Neural cell (in vitro differentiated cells): ENCODE data around the gene HSPB2. TPM values are rescaled to one million over a fixed set of nuclear protein-coding genes. Genes with fewer than 3 reads are reported as not detected.

Experiments
- H2AFZ ChIP-seq: fragments of 200-600, 300-800 bp; sonication (generic), shearing (Covaris generic); 2 replicates; pipeline ENCODE4 v1.6.0; 2014; ENCODE audit warnings: low read depth, mild to moderate bottlenecking, antibody characterized with exemption, low read length, moderate library complexity
- H3F3A ChIP-seq: fragments of 200-600 bp; shearing (Covaris generic); 2 replicates; pipeline ENCODE4 v1.6.1; 2016; ENCODE audit warnings: mild to moderate bottlenecking, moderate library complexity, mixed read lengths, antibody characterized with exemption, low read length; ENCODE audit not compliant: insufficient read depth, poor library complexity, severe bottlenecking
- H3K27ac ChIP-seq: fragments of 200-600, 300-800 bp; sonication (generic), shearing (Covaris generic); 2 replicates; pipeline ENCODE4 v1.5.1; 2014; ENCODE audit warnings: mild to moderate bottlenecking, low read length, moderate library complexity
- H3K27me3 ChIP-seq: fragments of 300-800, 200-600 bp; sonication (generic), shearing (Covaris generic); 2 replicates; pipeline ENCODE4 v1.6.0; 2014; ENCODE audit warnings: mild to moderate bottlenecking, low read depth, low read length, moderate library complexity; ENCODE audit not compliant: insufficient read depth
- H3K36me3 ChIP-seq: fragments of 300-800, 200-600 bp; sonication (generic), shearing (Covaris generic); 2 replicates; pipeline ENCODE4 v1.5.1; 2014; ENCODE audit warnings: mild to moderate bottlenecking, antibody characterized with exemption, low read length, moderate library complexity; ENCODE audit not compliant: insufficient read depth
- H3K4me2 ChIP-seq: fragments of 300-800, 200-600 bp; sonication (generic), shearing (Covaris generic); 2 replicates; pipeline ENCODE4 v1.6.0; 2014; ENCODE audit warnings: mild to moderate bottlenecking, low read length
- H3K4me3 ChIP-seq: fragments of 300-800, 200-600 bp; sonication (generic), shearing (Covaris generic); 2 replicates; pipeline ENCODE4 v1.5.1; 2014; ENCODE audit warnings: mild to moderate bottlenecking, low read length, moderate library complexity
- H3K79me2 ChIP-seq: fragments of 200-600 bp; shearing (Covaris generic); replicated peaks from 2 replicates; pipeline ENCODE4 v1.6.0; 2014; ENCODE audit warnings: mild to moderate bottlenecking, low read length, moderate library complexity; ENCODE audit not compliant: insufficient read depth
- H3K9ac ChIP-seq: fragments of 300-800, 200-600 bp; sonication (generic), shearing (Covaris generic); 2 replicates; pipeline ENCODE4 v1.6.1; 2016; ENCODE audit warnings: mild to moderate bottlenecking, low read length, mixed read lengths
- H3K9me2 ChIP-seq: fragments of 200-600 bp; shearing (Covaris generic); 2 replicates; pipeline ENCODE4 v1.6.1; 2016; ENCODE audit warnings: mild to moderate bottlenecking, low read length, mixed read lengths; ENCODE audit not compliant: insufficient read depth
- H3K9me3 ChIP-seq: fragments of 200-600, 300-800 bp; sonication (generic), shearing (Covaris generic); 2 replicates; pipeline ENCODE4 v1.6.1; 2016; ENCODE audit warnings: mild to moderate bottlenecking, mixed run types, low read length, moderate library complexity, mixed read lengths
- H4K20me1 ChIP-seq: fragments of 200-600 bp; shearing (Covaris generic); 2 replicates; pipeline ENCODE4 v1.6.1; 2016; ENCODE audit warnings: mild to moderate bottlenecking, mixed run types; ENCODE audit not compliant: insufficient read depth
- EP300 ChIP-seq: fragments of 450-650 bp; conservative IDR thresholded peaks from 2 replicates; pipeline ENCODE4 v1.6.1; 2014; ENCODE audit warnings: antibody characterized with exemption, mild to moderate bottlenecking, moderate library complexity; ENCODE audit not compliant: poor library complexity, severe bottlenecking
- EZH2 ChIP-seq: fragments of 200-600, 300-800 bp; shearing (Covaris generic), sonication (generic); IDR thresholded peaks from 2 replicates; pipeline ENCODE4 v1.6.1; 2014; ENCODE audit warnings: antibody characterized with exemption, low read length, borderline replicate concordance, mild to moderate bottlenecking; ENCODE audit not compliant: insufficient read depth, poor library complexity, severe bottlenecking
- MXI1 ChIP-seq: fragments of 450-650 bp; conservative IDR thresholded peaks from 2 replicates; pipeline ENCODE4 v1.6.1; 2014; ENCODE audit warnings: antibody characterized with exemption, mild to moderate bottlenecking; ENCODE audit not compliant: poor library complexity, severe bottlenecking
- POLR2AphosphoS5 ChIP-seq: IDR thresholded peaks from 2 replicates; pipeline ENCODE4 v1.6.1; 2012
- RAD21 ChIP-seq: fragments of 450-650 bp; conservative IDR thresholded peaks from 2 replicates; pipeline ENCODE4 v1.6.1; 2014; ENCODE audit warnings: antibody characterized with exemption, mild to moderate bottlenecking, moderate library complexity
- SMC3 ChIP-seq: fragments of 450-650 bp; conservative IDR thresholded peaks from 2 replicates; pipeline ENCODE4 v1.6.1; 2014; ENCODE audit warnings: antibody characterized with exemption, mild to moderate bottlenecking, moderate library complexity; ENCODE audit not compliant: poor library complexity
- TAF1 ChIP-seq: IDR thresholded peaks from 2 replicates; pipeline ENCODE4 v1.6.1; 2012; ENCODE audit warnings: low read depth
- polyA plus RNA-seq: library from polyadenylated mRNA; depleted of rRNA; stranded (reverse); fragments of >200 nt; gene quantifications from 2 replicates; pipeline ENCODE4 v1.2.3, GENCODE V29; 2014
- TF ChIP-seq, protein P1 (sequence below): fragments of 450-650 bp; IDR thresholded peaks from 2 replicates; pipeline ENCODE4 v1.5.1; 2014; ENCODE audit warnings: antibody characterized with exemption, mild to moderate bottlenecking, moderate library complexity; ENCODE audit not compliant: poor library complexity, severe bottlenecking
- TF ChIP-seq, protein P2 (sequence below): IDR thresholded peaks from 2 replicates; pipeline ENCODE4 v1.6.1; 2012; ENCODE audit warnings: borderline replicate concordance

The HSPB2 gene
- polyA plus RNA-seq, 1 donor from 2014 or later: not detected

GRCh38 chr11:111918390-111919256 lies 6.1 kb downstream of the HSPB2 start, which contains the start of gene C11orf52:
TSS of gene C11orf52 (plus strand) at chr11:111918913. CDS start at chr11:111918973, 60 bp downstream.
- H3K36me3 ChIP-seq: no peaks in the 10 kb centered on the region
- no peak within 1 kb of the TSS for H2AFZ ChIP-seq
- H3K4me2 ChIP-seq: no peak within 1 kb of the TSS
- no peaks in the 10 kb centered on the region for H3K79me2 ChIP-seq
- H4K20me1 ChIP-seq: no peaks in the 10 kb centered on the region
- H3F3A ChIP-seq: no peaks in the 10 kb centered on the region
- H3K27me3 ChIP-seq: no peaks in the 10 kb centered on the region
- H3K9me3 ChIP-seq: no peaks in the 10 kb centered on the region
- no peak within 1 kb of the TSS for H3K4me3 ChIP-seq
- no peak for TF ChIP-seq RAD21
- TF ChIP-seq POLR2AphosphoS5: no peak
- no peak within 1 kb of the TSS for H3K9ac ChIP-seq
- H3K9me2 ChIP-seq: no peaks in the 10 kb centered on the region
- H3K27ac ChIP-seq: no peak within 1 kb of the TSS

DNA sequence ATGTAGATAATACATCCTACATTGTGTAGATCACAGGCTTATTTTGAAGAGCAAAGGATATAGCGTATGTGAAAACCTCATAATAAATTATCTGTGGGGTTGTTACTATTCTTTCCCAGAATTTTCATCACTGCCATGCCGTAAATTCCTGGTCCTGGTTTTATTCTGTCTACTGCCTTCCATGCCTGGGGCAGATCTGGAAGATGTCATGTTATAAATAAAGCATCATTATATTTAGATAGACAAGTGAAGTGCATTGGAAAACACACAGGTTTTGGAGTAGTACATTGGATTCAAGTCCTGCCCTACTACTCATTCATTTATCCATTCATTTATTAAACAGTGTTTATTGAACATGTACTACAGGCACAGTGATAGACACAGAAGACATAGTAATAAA lies 8.4 kb downstream of the HSPB2 start:
- H3K36me3 ChIP-seq: no peaks in the 10 kb centered on the region

More for the DNA sequence above, 8.4 kb downstream of the HSPB2 start:
- Histone ChIP-seq H3K27me3 (no peaks in the 10 kb centered on the region), H2AFZ (no peak overlapping the region), H3K9ac (no peak overlapping the region), H3K9me2 (no peaks in the 10 kb centered on the region), H3K27ac (no peak overlapping the region), H3K9me3 (no peaks in the 10 kb centered on the region), H3K4me2 (no peak overlapping the region), H3K4me3 (no peak overlapping the region), H3K79me2 (no peaks in the 10 kb centered on the region), H4K20me1 (no peaks in the 10 kb centered on the region), H3F3A (no peaks in the 10 kb centered on the region)
- TF ChIP-seq MXI1 (no peak), EZH2 (no peak), EP300 (no peak), POLR2AphosphoS5 (no peak), RAD21 (no peak), SMC3 (no peak), TAF1 (no peak)
- TF ChIP-seq, protein P1, sequence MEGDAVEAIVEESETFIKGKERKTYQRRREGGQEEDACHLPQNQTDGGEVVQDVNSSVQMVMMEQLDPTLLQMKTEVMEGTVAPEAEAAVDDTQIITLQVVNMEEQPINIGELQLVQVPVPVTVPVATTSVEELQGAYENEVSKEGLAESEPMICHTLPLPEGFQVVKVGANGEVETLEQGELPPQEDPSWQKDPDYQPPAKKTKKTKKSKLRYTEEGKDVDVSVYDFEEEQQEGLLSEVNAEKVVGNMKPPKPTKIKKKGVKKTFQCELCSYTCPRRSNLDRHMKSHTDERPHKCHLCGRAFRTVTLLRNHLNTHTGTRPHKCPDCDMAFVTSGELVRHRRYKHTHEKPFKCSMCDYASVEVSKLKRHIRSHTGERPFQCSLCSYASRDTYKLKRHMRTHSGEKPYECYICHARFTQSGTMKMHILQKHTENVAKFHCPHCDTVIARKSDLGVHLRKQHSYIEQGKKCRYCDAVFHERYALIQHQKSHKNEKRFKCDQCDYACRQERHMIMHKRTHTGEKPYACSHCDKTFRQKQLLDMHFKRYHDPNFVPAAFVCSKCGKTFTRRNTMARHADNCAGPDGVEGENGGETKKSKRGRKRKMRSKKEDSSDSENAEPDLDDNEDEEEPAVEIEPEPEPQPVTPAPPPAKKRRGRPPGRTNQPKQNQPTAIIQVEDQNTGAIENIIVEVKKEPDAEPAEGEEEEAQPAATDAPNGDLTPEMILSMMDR: no peak
- TF ChIP-seq, protein P2, sequence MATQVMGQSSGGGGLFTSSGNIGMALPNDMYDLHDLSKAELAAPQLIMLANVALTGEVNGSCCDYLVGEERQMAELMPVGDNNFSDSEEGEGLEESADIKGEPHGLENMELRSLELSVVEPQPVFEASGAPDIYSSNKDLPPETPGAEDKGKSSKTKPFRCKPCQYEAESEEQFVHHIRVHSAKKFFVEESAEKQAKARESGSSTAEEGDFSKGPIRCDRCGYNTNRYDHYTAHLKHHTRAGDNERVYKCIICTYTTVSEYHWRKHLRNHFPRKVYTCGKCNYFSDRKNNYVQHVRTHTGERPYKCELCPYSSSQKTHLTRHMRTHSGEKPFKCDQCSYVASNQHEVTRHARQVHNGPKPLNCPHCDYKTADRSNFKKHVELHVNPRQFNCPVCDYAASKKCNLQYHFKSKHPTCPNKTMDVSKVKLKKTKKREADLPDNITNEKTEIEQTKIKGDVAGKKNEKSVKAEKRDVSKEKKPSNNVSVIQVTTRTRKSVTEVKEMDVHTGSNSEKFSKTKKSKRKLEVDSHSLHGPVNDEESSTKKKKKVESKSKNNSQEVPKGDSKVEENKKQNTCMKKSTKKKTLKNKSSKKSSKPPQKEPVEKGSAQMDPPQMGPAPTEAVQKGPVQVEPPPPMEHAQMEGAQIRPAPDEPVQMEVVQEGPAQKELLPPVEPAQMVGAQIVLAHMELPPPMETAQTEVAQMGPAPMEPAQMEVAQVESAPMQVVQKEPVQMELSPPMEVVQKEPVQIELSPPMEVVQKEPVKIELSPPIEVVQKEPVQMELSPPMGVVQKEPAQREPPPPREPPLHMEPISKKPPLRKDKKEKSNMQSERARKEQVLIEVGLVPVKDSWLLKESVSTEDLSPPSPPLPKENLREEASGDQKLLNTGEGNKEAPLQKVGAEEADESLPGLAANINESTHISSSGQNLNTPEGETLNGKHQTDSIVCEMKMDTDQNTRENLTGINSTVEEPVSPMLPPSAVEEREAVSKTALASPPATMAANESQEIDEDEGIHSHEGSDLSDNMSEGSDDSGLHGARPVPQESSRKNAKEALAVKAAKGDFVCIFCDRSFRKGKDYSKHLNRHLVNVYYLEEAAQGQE: no peak
